C4-2B (cell line): ENCODE results near the gene LRCH1.

Source experiments
- H3K27ac ChIP-seq: fragments of 450-650 bp; 2 replicates; pipeline ENCODE4 v1.5.1; 2017
- ZFX ChIP-seq: fragments of 450-650 bp; IDR thresholded peaks from 2 replicates; pipeline ENCODE4 v1.6.1; 2017
- TF ChIP-seq, protein P1 (sequence below): fragments of 450-650 bp; conservative IDR thresholded peaks from 2 replicates; pipeline ENCODE4 v1.5.1; 2017; ENCODE audit warnings: mild to moderate bottlenecking

Gene LRCH1

DNA sequence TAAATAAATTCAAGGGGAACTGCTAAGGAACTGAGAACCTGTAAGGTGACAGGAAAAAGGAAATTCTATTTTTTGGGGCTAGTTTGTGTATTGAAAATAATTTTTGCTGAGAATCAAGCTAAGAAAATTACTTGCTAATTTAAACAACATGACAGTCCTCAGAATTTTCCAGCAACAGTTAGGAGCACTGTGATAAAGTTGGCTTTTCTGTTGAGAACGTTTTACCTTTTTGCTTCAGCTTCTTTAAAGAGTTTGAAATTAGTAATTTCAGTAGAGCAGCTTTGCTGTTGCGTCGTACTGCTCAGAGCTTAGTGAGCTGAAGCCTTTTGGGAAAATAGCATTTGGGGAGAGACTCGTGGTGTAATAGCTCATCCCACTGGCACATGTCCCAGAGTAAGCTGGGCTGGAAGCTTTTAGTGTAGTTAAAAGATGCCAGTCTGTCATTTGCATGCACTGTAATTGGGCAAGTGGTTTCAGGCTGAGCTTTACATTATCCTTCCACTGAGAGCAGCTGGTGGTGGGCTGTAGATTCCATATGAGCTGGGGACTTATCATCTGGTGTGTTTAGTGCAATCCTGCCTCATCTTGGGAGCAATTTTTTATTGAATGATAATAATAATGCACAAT, 69.8 kb downstream of the LRCH1 start:
- H3K27ac ChIP-seq: no peak overlapping the region
- no peak for TF ChIP-seq ZFX
- TF ChIP-seq, protein P1, sequence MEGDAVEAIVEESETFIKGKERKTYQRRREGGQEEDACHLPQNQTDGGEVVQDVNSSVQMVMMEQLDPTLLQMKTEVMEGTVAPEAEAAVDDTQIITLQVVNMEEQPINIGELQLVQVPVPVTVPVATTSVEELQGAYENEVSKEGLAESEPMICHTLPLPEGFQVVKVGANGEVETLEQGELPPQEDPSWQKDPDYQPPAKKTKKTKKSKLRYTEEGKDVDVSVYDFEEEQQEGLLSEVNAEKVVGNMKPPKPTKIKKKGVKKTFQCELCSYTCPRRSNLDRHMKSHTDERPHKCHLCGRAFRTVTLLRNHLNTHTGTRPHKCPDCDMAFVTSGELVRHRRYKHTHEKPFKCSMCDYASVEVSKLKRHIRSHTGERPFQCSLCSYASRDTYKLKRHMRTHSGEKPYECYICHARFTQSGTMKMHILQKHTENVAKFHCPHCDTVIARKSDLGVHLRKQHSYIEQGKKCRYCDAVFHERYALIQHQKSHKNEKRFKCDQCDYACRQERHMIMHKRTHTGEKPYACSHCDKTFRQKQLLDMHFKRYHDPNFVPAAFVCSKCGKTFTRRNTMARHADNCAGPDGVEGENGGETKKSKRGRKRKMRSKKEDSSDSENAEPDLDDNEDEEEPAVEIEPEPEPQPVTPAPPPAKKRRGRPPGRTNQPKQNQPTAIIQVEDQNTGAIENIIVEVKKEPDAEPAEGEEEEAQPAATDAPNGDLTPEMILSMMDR: no peak

DNA sequence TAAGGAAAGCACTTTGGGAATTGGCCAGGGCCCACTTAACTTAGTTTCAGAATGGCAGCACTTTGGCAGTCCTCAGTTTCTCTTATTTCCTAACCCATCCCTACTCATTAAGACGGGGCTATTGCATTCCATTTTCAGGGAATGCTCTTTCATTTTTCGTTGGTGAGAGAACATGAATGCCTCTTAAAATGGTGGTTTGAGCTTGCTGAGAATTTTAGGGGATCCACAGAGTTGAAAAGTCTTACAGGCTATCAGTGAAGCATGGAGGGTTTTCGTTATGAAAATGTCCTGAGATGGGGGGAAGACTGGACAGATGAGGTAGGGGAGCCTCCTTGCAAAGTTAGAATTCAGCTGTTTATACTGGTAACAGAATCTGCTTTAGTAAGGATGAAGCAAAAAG, 71.4 kb downstream of the LRCH1 start:
- no peak for TF ChIP-seq ZFX
- TF ChIP-seq, protein P1: no peak
- no peak overlapping the region for H3K27ac ChIP-seq

DNA sequence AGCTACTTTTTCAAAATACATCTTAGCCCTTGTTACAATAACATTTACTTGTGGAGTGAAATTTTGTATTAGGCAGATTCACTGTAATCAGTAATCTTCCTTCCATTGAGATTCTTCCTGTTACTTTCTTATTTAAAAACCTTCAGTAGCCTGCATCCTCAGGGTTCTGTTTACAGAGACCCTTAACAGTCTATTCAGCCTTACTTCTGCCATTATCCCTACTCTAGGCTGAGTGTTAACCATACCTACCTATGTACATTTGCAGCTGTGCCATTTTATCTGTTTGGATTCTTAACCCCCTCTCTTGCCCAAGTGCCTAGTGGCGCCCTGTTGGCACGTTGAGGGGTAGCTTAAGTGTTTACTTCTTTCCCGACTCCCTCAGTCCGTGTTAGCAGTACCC, 71.9 kb downstream of the LRCH1 start:
- no peak for TF ChIP-seq ZFX
- TF ChIP-seq, protein P1: no peak
- H3K27ac ChIP-seq: no peak overlapping the region

DNA sequence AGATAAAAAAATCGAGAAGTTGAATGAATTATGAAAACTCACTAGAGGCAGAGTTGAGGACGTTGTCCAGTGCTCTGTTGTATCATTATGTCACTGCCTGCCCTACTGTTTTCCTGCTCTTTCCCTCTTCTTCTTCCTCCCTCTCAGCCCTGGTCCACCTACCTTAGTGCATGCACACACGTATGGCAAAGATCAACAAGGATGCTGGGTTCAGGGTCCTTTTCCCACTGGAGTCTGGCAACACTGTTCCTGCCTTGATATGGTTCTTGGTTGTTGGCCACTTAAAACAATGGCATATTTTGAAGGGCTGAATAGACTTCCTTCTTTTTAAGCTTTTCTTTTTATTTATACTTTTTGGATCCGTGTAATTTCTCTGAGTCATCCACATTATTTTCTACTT, 74.5 kb downstream of the LRCH1 start:
- TF ChIP-seq, protein P1: no peak
- no peak for TF ChIP-seq ZFX
- no peak overlapping the region for H3K27ac ChIP-seq

DNA sequence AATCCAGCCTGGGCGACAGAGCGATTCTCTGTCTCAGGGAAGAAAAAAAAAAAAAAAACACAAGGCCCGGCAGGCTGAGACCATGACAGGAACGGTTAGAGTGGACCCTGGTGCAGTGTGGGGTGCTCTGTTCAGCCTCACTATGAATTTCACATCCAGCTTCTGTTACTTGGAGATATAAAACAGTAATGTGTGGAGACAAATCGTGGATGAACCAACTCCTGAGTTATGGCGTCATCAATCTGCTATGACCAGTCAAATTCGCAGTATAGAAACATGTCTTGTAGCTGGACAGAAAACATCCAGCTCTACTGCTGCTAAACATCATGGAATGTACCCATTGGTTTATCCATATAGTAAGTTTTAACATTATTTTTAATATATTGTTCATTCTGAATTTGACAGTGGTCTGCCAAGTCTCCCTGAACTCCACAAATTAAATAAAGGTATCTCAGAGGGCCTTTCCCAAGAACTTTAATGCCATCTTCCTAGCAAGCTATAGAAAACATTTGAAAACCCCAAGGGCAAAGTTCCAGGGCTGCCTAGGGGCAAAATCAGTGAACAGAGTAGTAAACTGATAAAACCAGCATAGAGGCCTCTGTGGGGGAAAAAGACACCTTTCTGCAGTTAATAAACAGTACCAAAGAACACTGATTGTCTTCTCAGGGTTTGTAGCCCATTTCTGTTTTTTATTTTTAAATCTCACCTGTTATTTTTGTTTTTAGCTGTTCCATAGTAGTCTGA, 75.8 kb downstream of the LRCH1 start:
- H3K27ac ChIP-seq: no peak overlapping the region
- TF ChIP-seq, protein P1: no peak
- TF ChIP-seq ZFX: no peak

DNA sequence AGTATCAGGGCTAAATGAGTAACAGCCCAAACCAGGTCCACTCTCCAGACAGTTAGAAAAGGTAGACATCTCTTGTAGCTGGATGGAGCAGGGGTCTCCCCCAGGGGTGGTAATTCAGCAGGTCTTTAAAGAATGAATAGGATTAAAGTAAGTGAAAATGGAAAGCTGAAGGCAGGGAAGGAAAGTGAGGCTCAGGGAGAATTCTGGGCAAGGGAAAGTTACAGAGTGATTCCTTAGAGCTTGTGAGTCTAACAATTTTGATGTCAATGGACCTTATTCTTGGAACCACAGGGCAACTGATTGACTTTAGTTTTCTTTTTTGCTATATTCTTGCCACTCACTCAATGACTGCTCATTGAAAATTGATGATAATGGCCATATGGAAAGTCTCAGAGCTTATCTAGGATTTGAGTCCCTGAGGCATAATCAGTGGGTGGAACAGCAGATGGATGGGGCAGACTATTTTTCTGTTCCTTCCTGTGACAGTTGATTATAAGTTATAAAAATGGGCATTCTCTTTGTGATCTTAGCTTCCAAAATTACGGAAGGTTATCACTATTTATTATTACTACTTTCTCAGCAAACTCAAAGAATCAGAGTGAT, 76.9 kb downstream of the LRCH1 start:
- TF ChIP-seq, protein P1: no peak
- no peak for TF ChIP-seq ZFX
- H3K27ac ChIP-seq: no peak overlapping the region

DNA sequence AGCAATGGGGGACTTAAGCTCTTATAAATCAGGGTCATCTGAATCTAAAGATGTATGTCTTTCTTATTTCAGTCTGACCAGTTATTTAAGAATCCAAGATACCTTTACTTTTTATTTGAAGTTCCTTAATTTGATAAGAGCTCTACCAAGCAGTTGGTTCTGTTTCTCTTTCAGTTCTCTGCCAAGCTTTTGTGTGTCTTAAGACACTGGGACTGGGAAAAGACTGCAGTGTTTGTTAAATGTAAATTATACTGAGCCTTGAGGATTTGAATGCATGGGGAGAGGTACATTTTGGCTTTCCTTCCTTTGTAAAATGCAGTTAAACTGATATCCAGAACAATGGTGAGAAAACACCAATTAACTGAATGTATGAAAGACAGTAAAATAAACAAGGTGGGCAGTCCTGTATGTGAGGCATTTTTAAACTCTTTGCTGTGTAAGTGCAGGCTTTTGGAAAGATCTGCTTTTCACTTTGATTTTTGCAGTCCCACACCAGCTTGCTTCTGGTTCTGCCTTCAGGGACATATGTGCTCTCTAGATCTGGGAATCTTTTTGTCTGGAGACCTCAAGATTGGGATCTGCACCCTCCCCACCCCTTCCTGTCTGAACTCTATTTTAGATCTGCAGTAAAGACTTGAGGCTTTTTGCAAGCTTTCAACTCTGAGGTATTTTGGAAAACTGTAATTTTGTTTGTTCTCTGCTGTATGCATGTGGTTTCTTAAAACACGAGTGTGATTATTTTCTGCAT, 77.6 kb downstream of the LRCH1 start:
- TF ChIP-seq, protein P1: no peak
- TF ChIP-seq ZFX: no peak
- H3K27ac ChIP-seq: no peak overlapping the region; the same call in 1 of the 2 replicates
